Dendritic cell treated with granulocyte-macrophage colony-stimulating factor and Interleukin-4, amounts not matched to agents 40 ng/mL and 50 ng/mL, for 4 days (primary cell): ENCODE results near the gene ABCC9.

ENCODE experiments used
- H3K27ac Mint-ChIP-seq: one replicate; pipeline ENCODE4 v1.8.0; 2022; ENCODE audit warnings: mild to moderate bottlenecking, mixed read lengths
- H3K27me3 Mint-ChIP-seq: one replicate; pipeline ENCODE4 v1.8.0; 2022; ENCODE audit warnings: mild to moderate bottlenecking, mixed read lengths
- H3K36me3 Mint-ChIP-seq: one replicate; pipeline ENCODE4 v1.8.0; 2022; ENCODE audit warnings: low read depth, mixed read lengths
- H3K4me1 Mint-ChIP-seq: one replicate; pipeline ENCODE4 v1.8.0; 2022; ENCODE audit warnings: low read depth, mixed read lengths
- H3K4me3 Mint-ChIP-seq: one replicate; pipeline ENCODE4 v1.8.0; 2022; ENCODE audit warnings: mild to moderate bottlenecking, moderate library complexity, mixed read lengths
- H3K9me3 Mint-ChIP-seq: one replicate; pipeline ENCODE4 v1.8.0; 2022; ENCODE audit warnings: mixed read lengths
- intact Hi-C: fragments of 100-400 bp; cut with micrococcal nuclease; formaldehyde crosslinking; loops from one replicate; pipeline ENCODE4 v1.15.0; 2022

Gene ABCC9

GRCh38 chr12:21940549-21941505 is at the start of gene ABCC9:
TSS of gene ABCC9 (minus strand) at chr12:21941426. CDS start at chr12:21936674, 4,752 bp downstream.
- Mint-ChIP-seq H3K27ac (no peak within 1 kb of the TSS), H3K27me3 (peaks cover 45% of the 10 kb centered on the region), H3K4me3 (no peak within 1 kb of the TSS), H3K9me3 (no peaks in the 10 kb centered on the region), H3K4me1 (peaks cover 5% of the 10 kb centered on the region), H3K36me3 (no peaks in the 10 kb centered on the region)
- intact Hi-C loops = no loop called here

- H3K27ac Mint-ChIP-seq = no peak overlapping the region
- intact Hi-C loops = no loop called here
- H3K36me3 Mint-ChIP-seq = no peaks in the 10 kb centered on the region
- no peaks in the 10 kb centered on the region for H3K9me3 Mint-ChIP-seq
- no peak overlapping the region for H3K4me3 Mint-ChIP-seq
- no peaks in the 10 kb centered on the region for H3K27me3 Mint-ChIP-seq
- H3K4me1 Mint-ChIP-seq = peaks cover 9% of the 10 kb centered on the region
Observed at GRCh38 chr12:21989819-21990412, 48.7 kb upstream of the ABCC9 start.

- H3K9me3 Mint-ChIP-seq = no peaks in the 10 kb centered on the region
- no peaks in the 10 kb centered on the region for H3K36me3 Mint-ChIP-seq
- peaks cover 9% of the 10 kb centered on the region for H3K4me1 Mint-ChIP-seq
- no peak overlapping the region for H3K4me3 Mint-ChIP-seq
- intact Hi-C loops = no loop called here
- H3K27me3 Mint-ChIP-seq = no peaks in the 10 kb centered on the region
- no peak overlapping the region for H3K27ac Mint-ChIP-seq
Observed at GRCh38 chr12:21988619-21989018, 47.4 kb upstream of the ABCC9 start.

- intact Hi-C loops = no loop called here
- Mint-ChIP-seq H3K27ac (no peak overlapping the region), H3K4me3 (no peak overlapping the region), H3K27me3 (no peaks in the 10 kb centered on the region), H3K4me1 (peaks cover 3% of the 10 kb centered on the region), H3K9me3 (no peaks in the 10 kb centered on the region), H3K36me3 (no peaks in the 10 kb centered on the region)
Observed at GRCh38 chr12:21987755-21988154, 46.5 kb upstream of the ABCC9 start.

GRCh38 chr12:21985155-21985554 is 43.9 kb upstream of the ABCC9 start:
- H3K4me1 Mint-ChIP-seq = no peaks in the 10 kb centered on the region
- intact Hi-C loops = no loop called here
- H3K9me3 Mint-ChIP-seq = no peaks in the 10 kb centered on the region
- no peak overlapping the region for H3K27ac Mint-ChIP-seq
- no peak overlapping the region for H3K4me3 Mint-ChIP-seq
- no peaks in the 10 kb centered on the region for H3K36me3 Mint-ChIP-seq
- no peaks in the 10 kb centered on the region for H3K27me3 Mint-ChIP-seq

- H3K4me3 Mint-ChIP-seq = no peak overlapping the region
- H3K36me3 Mint-ChIP-seq = no peaks in the 10 kb centered on the region
- H3K9me3 Mint-ChIP-seq = no peaks in the 10 kb centered on the region
- no peak overlapping the region for H3K27ac Mint-ChIP-seq
- H3K4me1 Mint-ChIP-seq = no peaks in the 10 kb centered on the region
- intact Hi-C loops = no loop called here
- no peaks in the 10 kb centered on the region for H3K27me3 Mint-ChIP-seq
Observed at GRCh38 chr12:21984375-21984774, 43.1 kb upstream of the ABCC9 start.

GRCh38 chr12:21983095-21983494 is 41.9 kb upstream of the ABCC9 start:
- H3K36me3 Mint-ChIP-seq = no peaks in the 10 kb centered on the region
- intact Hi-C loops = no loop called here
- no peaks in the 10 kb centered on the region for H3K27me3 Mint-ChIP-seq
- H3K9me3 Mint-ChIP-seq = no peaks in the 10 kb centered on the region
- no peak overlapping the region for H3K4me3 Mint-ChIP-seq
- no peaks in the 10 kb centered on the region for H3K4me1 Mint-ChIP-seq
- no peak overlapping the region for H3K27ac Mint-ChIP-seq

GRCh38 chr12:21980544-21980943 is 39.3 kb upstream of the ABCC9 start:
- no peaks in the 10 kb centered on the region for H3K9me3 Mint-ChIP-seq
- no peaks in the 10 kb centered on the region for H3K27me3 Mint-ChIP-seq
- intact Hi-C loops = no loop called here
- no peak overlapping the region for H3K27ac Mint-ChIP-seq
- H3K36me3 Mint-ChIP-seq = no peaks in the 10 kb centered on the region
- H3K4me3 Mint-ChIP-seq = no peak overlapping the region
- H3K4me1 Mint-ChIP-seq = no peaks in the 10 kb centered on the region

GRCh38 chr12:21975293-21975692 is 34.1 kb upstream of the ABCC9 start:
- H3K36me3 Mint-ChIP-seq = no peaks in the 10 kb centered on the region
- no peaks in the 10 kb centered on the region for H3K9me3 Mint-ChIP-seq
- no peak overlapping the region for H3K4me3 Mint-ChIP-seq
- H3K27me3 Mint-ChIP-seq = no peaks in the 10 kb centered on the region
- H3K4me1 Mint-ChIP-seq = no peaks in the 10 kb centered on the region
- intact Hi-C loops = no loop called here
- no peak overlapping the region for H3K27ac Mint-ChIP-seq

- Mint-ChIP-seq H3K27ac (no peak overlapping the region), H3K4me3 (no peak overlapping the region), H3K4me1 (no peaks in the 10 kb centered on the region), H3K9me3 (no peaks in the 10 kb centered on the region), H3K36me3 (no peaks in the 10 kb centered on the region), H3K27me3 (no peaks in the 10 kb centered on the region)
- intact Hi-C loops = no loop called here
Observed at GRCh38 chr12:21973221-21973620, 32.0 kb upstream of the ABCC9 start.

GRCh38 chr12:21972055-21972454 is 30.8 kb upstream of the ABCC9 start:
- no peak overlapping the region for H3K27ac Mint-ChIP-seq
- H3K4me3 Mint-ChIP-seq = no peak overlapping the region
- no peaks in the 10 kb centered on the region for H3K36me3 Mint-ChIP-seq
- H3K4me1 Mint-ChIP-seq = no peaks in the 10 kb centered on the region
- no peaks in the 10 kb centered on the region for H3K9me3 Mint-ChIP-seq
- no peaks in the 10 kb centered on the region for H3K27me3 Mint-ChIP-seq
- intact Hi-C loops = no loop called here

GRCh38 chr12:21971344-21971743 is 30.1 kb upstream of the ABCC9 start:
- no peaks in the 10 kb centered on the region for H3K36me3 Mint-ChIP-seq

GRCh38 chr12:21962821-21963220 is 21.6 kb upstream of the ABCC9 start:
- no peaks in the 10 kb centered on the region for H3K4me1 Mint-ChIP-seq
- intact Hi-C loops = no loop called here
- peaks cover 23% of the 10 kb centered on the region for H3K9me3 Mint-ChIP-seq
- H3K27ac Mint-ChIP-seq = no peak overlapping the region
- H3K36me3 Mint-ChIP-seq = no peaks in the 10 kb centered on the region
- no peak overlapping the region for H3K4me3 Mint-ChIP-seq
- no peaks in the 10 kb centered on the region for H3K27me3 Mint-ChIP-seq

More at GRCh38 chr12:21971344-21971743, 30.1 kb upstream of the ABCC9 start:
- no peaks in the 10 kb centered on the region for H3K9me3 Mint-ChIP-seq
- intact Hi-C loops = no loop called here
- H3K27me3 Mint-ChIP-seq = no peaks in the 10 kb centered on the region
- no peaks in the 10 kb centered on the region for H3K4me1 Mint-ChIP-seq
- no peak overlapping the region for H3K4me3 Mint-ChIP-seq
- no peak overlapping the region for H3K27ac Mint-ChIP-seq

- Mint-ChIP-seq H3K36me3 (no peaks in the 10 kb centered on the region), H3K4me3 (no peak overlapping the region), H3K27ac (no peak overlapping the region), H3K9me3 (peaks cover 23% of the 10 kb centered on the region), H3K4me1 (no peaks in the 10 kb centered on the region), H3K27me3 (no peaks in the 10 kb centered on the region)
- intact Hi-C loops = no loop called here
Observed at GRCh38 chr12:21962236-21962635, 21.0 kb upstream of the ABCC9 start.
